GM12891 (cell line): ENCODE measurements around the gene HOXA6.

Source experiments
- POLR2A ChIP-seq: IDR thresholded peaks from 2 replicates; pipeline ENCODE4 v1.6.1; 2011; ENCODE audit warnings: low read depth, low read length, control low read depth
- POLR2AphosphoS5 ChIP-seq: IDR thresholded peaks from 2 replicates; pipeline ENCODE4 v1.6.1; 2011; ENCODE audit warnings: low read depth, low read length, control low read depth
- SPI1 ChIP-seq: IDR thresholded peaks from 2 replicates; pipeline ENCODE4 v1.6.1; 2011; ENCODE audit warnings: low read depth, low read length, control low read depth

- TF ChIP-seq POLR2A (no peak), POLR2AphosphoS5 (no peak), SPI1 (no peak)
Observed at GRCh38 chr7:27116962-27117886, 30.4 kb downstream of the HOXA6 start.
